Measurements from ENCODE around the gene SLC16A9. TPM values are rescaled to one million over a fixed set of nuclear protein-coding genes. Genes with fewer than 3 reads are reported as not detected.

The SLC16A9 gene
- total RNA-seq, 2 donors from 2014 or later = 1.7 to 6.1 TPM

DNA sequence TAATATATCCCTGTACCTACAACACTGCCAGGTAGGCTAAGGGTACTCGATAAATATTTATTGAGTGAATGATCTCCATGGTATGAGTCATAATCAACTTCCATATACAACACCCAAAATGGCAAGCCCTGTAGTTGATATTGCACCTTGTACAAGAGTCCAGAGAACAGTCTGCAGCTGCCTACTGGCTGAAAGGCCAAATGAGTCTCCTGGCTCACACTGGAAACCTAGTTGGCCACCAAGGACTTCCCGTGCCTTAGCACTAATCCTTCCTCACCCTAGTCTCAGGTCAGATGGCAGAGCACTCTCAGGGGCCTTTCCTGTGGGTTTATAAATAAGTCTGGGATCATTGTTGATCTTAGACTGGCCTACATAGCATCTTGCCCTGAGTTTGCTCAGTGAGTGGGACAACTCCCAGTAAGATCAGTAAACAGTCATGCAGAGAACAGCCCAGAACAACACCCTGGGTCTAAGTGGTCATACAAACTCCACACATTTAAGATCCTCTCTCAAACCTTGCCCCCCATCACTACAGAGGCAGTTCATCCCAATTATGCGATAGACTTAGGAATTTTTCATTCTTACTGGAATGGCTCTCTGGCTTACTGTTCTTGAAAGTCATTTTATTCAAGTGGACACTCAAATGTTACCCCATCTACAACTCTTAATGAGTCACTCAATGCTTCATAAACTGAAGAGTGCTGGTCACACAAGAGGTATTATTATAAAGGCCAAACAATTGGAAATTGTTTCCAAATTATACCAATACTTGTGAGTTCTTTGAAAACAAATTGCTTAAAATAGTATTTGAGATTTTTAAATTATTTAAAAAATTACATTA, 14.7 kb upstream of the SLC16A9 start:
- intact Hi-C loops (cut with DNase I) = no loop called here
- DNase-seq (ENCODE audit: low spot score) = no peak

- intact Hi-C loops (cut with DNase I) = no loop called here
- DNase-seq (ENCODE audit: low spot score) = no peak
Measured at GRCh38 chr10:59720377-59720776, 10.7 kb upstream of the SLC16A9 start.

- intact Hi-C loops (cut with DNase I) = no loop called here
- DNase-seq (ENCODE audit: low spot score) = no peak
Measured at GRCh38 chr10:59719374-59719773, 9.7 kb upstream of the SLC16A9 start.

- DNase-seq (ENCODE audit: low spot score) = no peak
- intact Hi-C loops (cut with DNase I) = no loop called here
Measured at GRCh38 chr10:59718257-59718656, 8.6 kb upstream of the SLC16A9 start.

DNA sequence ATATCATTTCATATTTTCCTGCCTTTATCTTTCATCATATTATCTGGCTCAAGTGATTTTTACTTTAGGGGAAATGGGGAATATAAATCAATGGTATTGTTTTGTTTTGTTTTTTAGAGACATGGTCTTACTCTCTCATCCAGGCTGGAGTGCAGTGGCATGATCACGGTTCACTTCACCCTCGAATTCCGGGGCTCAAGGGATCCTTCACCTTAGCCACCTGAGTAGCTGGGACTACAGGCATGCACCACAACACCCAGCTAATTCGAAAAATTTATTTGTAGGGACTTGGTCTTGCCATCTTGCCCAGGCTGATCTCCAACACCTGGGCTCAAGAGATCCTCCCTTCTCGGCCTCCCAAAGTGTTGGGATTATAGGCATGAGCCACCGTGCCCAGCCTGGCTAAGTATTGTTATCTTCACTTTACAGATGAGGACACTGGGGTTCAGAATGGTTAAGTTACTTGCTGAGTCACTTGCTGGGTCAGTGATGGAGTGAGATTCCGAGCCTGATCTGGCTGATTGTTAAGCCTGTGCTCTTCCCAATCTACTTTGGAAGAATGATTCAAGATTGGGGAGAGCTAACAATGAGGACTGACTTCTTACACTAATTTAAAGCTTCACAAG, 3.7 kb upstream of the SLC16A9 start:
- DNase-seq (ENCODE audit: low spot score) = no peak
- intact Hi-C loops (cut with DNase I) = no loop called here

DNA sequence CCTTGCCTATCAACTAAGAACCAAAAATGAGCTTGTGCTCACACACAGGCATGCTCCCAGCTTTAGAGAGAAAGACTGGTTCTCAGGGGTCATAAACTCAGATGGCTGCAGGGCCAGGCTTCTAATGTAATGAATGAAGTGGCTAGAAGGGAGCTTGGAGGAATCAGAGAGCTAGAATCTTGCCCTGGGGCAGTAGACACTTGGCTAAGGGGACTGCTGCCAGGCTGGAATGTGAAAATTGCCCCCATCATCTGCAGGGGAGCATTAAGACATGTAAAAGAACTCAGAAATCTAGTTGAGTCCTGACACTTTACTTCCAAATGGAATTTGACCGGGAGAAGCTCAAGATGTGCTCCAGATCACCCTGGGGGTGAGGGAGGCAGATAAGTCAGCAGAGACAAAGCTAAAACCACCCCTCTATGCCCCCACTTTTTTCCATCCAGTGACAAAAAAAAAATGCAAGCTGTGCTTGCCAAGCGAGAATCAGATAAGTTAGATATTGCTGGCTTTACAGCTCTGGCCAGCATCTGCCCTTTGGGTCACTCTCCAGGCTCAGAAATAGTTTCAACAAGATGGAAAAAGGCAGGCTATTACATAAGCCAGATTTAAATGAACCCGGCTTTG, 2.3 kb upstream of the SLC16A9 start:
- intact Hi-C loops (cut with DNase I) = no loop called here
- no peak for DNase-seq (ENCODE audit: low spot score)

- peak; percentile 81 for DNase-seq (ENCODE audit: low spot score)
- intact Hi-C loops (cut with DNase I) = no loop called here
Measured at GRCh38 chr10:59708816-59709394, 745 bp downstream of the SLC16A9 start.

GRCh38 chr10:59706851-59707797, 2.5 kb downstream of the SLC16A9 start:
- intact Hi-C loops (cut with DNase I) = no loop called here
- DNase-seq (ENCODE audit: low spot score) = no peak

- intact Hi-C loops (cut with DNase I) = no loop called here
- DNase-seq (ENCODE audit: low spot score) = no peak
Measured at GRCh38 chr10:59705931-59706330, 3.7 kb downstream of the SLC16A9 start.

- no peak for DNase-seq (ENCODE audit: low spot score)
- intact Hi-C loops (cut with DNase I) = no loop called here
Measured at GRCh38 chr10:59704630-59705029, 5.0 kb downstream of the SLC16A9 start.

GRCh38 chr10:59702347-59702746, 7.3 kb downstream of the SLC16A9 start:
- intact Hi-C loops (cut with DNase I) = no loop called here
- no peak for DNase-seq (ENCODE audit: low spot score)

GRCh38 chr10:59700709-59701108, 8.9 kb downstream of the SLC16A9 start:
- intact Hi-C loops (cut with DNase I) = no loop called here
- DNase-seq (ENCODE audit: low spot score) = no peak

DNA sequence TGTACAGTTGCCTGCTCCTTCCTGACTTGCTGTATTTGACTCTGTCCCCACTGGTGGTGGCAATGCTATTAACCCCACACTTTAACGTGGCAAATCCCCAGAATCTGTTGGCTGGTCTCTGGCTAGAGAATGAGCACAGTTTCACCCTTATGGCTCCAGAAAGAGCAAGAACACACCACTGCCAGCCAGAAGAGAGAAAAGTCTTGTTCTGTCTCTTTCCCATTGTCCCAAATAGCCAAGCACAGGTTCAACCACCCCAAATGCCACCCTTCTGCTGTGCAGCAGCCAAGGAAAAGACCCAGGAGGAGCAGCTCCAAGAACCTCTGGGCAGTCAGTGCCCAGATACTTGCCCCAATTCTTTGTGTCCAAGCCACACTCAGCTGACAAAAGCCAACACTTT, 11.3 kb downstream of the SLC16A9 start:
- no peak for DNase-seq (ENCODE audit: low spot score)
- intact Hi-C loops (cut with DNase I) = no loop called here

DNA sequence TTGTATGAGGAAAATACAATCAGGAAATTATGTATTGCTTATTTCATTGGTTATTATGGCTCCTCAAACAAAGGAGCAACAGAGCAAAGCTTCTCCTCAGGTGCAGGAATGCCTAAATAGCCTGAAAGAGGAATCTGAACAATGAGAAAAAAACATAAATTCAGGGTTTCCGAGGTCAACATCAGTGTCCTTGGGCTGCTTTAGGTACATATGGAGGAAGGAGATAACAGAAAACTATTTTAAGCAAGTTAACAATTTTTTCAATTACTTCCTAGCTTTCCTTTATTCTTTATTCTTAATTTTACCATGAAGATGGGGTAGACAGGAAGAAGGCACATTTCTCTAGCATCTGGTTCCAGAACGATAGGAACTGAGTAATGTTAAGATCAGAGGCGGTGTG, 14.0 kb downstream of the SLC16A9 start:
- intact Hi-C loops (cut with DNase I) = no loop called here
- no peak for DNase-seq (ENCODE audit: low spot score)

- no peak for DNase-seq (ENCODE audit: low spot score)
- intact Hi-C loops (cut with DNase I) = no loop called here
Measured at GRCh38 chr10:59694936-59695335, 14.7 kb downstream of the SLC16A9 start.

DNA sequence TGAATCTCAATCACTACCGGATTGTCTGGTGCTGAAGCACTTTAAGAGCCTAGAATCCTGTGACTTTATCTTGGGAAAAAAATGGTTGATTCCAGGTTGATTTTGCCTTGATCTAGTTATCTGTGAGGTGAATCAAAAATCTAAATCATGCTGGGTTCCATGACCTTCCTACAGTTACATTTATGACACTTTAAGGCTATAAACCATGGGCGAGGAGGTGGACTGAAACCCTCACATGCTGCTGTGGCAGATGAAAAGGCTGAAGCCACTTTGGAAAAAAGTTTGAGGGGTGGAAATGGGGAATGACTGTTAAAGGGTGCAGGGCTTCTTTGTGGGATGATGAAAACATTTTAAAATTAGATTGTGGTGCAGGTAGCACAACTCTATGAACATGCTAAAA, 17.5 kb downstream of the SLC16A9 start:
- no peak for DNase-seq (ENCODE audit: low spot score)
- intact Hi-C loops (cut with DNase I) = no loop called here

GRCh38 chr10:59688921-59689351, 20.7 kb downstream of the SLC16A9 start:
- DNase-seq (ENCODE audit: low spot score) = no peak
- intact Hi-C loops (cut with DNase I) = no loop called here

GRCh38 chr10:59687657-59688056, 22.0 kb downstream of the SLC16A9 start:
- intact Hi-C loops (cut with DNase I) = no loop called here
- no peak for DNase-seq (ENCODE audit: low spot score)

DNA sequence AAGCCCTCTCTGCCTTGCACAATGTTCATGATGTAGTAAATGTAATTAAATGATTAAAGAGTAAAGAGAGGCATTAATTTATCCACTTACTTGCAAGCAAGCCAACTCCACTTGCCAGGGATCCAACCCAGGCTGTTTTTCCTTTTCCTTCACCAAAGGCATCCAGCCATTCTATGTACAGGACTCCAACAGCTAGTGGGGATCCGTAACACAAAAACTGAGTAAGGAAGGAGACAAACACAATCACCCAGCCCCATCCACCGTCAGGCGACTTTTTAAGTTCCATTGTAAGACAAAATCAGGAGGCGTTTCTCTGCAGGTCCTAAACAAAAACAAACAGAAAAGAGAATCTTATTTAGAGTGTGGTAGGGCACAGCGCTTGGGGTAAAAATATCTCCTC, 25.6 kb downstream of the SLC16A9 start:
- intact Hi-C loops (cut with DNase I) = no loop called here
- DNase-seq (ENCODE audit: low spot score) = no peak
